Measurements from ENCODE around the gene PLXDC2.
"Not testable (repeated sequence)": the region's sequence is repeated elsewhere in the genome, so short reads cannot be mapped to it uniquely, and the experiment has no call there.

DNA sequence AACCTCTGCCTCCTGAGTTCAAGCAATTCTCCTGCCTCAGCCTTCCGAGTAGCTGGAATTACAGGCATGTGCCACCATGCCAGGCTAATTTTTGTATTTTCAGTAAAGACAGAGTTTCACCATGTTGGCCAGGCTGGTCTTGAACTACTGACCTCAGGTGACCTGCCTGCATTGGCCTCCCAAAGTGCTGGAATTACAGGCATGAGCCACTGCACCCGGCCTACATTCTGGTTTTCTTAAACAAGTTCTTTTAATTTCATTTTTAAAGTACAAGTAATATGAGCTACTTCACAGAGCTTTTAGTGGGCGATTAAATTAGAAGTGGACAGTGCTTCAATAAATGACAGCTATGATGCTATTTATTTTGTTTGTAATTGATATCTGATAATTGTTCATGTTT is 46.4 kb upstream of the PLXDC2 start:
- not testable (repeated sequence) for TF ChIP-seq CTCF, POLR2A (IDR thresholded peaks at IDR 0.05)
